Fibroblast of villous mesenchyme (primary cell): ENCODE measurements around the gene LIN28B. TPM values are rescaled to one million over a fixed set of nuclear protein-coding genes. Genes with fewer than 3 reads are reported as not detected.

Source experiments
- DNase-seq: peaks from one replicate; pipeline ENCODE4 v3.0.0-alpha.2; 2010; ENCODE audit warnings: low read depth
- H3K4me3 ChIP-seq: 2 replicates; pipeline ENCODE4 v1.5.1; 2011; ENCODE audit warnings: low read depth, mild to moderate bottlenecking, low read length
- total RNA-seq: library from RNA; depleted of rRNA; stranded (reverse); fragments of >200 nt; gene quantifications from 2 replicates; pipeline ENCODE4 v1.2.3, GENCODE V29; 2012
- TF ChIP-seq, protein P1 (sequence below): IDR thresholded peaks from 2 replicates; pipeline ENCODE4 v1.5.1; 2012; ENCODE audit warnings: low read depth, mild to moderate bottlenecking, low read length; ENCODE audit not compliant: insufficient read depth

The LIN28B gene
- total RNA-seq, 1 donor, result 5.6 TPM

DNA sequence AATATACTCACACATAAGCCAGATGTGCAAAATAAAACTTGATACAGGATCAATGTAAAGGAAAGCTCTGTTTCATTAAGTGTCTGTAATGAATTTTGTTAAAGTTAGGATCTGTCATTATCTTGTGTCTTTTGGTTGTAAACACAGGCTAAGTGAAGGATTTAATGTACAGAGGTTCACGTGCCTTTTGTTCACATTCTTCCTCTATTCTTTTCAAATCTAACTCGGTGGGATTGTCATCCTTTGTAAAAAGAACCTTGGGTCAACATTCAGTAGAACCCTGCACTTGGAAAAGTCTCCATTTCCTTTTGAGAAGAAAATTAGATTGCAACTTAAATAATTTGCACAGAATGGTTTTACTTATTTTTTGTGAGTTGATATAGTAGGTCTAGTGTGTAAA, 7.7 kb upstream of the LIN28B start:
- no peak overlapping the region for H3K4me3 ChIP-seq
- DNase-seq, result no peak
- TF ChIP-seq, protein P1, sequence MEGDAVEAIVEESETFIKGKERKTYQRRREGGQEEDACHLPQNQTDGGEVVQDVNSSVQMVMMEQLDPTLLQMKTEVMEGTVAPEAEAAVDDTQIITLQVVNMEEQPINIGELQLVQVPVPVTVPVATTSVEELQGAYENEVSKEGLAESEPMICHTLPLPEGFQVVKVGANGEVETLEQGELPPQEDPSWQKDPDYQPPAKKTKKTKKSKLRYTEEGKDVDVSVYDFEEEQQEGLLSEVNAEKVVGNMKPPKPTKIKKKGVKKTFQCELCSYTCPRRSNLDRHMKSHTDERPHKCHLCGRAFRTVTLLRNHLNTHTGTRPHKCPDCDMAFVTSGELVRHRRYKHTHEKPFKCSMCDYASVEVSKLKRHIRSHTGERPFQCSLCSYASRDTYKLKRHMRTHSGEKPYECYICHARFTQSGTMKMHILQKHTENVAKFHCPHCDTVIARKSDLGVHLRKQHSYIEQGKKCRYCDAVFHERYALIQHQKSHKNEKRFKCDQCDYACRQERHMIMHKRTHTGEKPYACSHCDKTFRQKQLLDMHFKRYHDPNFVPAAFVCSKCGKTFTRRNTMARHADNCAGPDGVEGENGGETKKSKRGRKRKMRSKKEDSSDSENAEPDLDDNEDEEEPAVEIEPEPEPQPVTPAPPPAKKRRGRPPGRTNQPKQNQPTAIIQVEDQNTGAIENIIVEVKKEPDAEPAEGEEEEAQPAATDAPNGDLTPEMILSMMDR, result no peak

DNA sequence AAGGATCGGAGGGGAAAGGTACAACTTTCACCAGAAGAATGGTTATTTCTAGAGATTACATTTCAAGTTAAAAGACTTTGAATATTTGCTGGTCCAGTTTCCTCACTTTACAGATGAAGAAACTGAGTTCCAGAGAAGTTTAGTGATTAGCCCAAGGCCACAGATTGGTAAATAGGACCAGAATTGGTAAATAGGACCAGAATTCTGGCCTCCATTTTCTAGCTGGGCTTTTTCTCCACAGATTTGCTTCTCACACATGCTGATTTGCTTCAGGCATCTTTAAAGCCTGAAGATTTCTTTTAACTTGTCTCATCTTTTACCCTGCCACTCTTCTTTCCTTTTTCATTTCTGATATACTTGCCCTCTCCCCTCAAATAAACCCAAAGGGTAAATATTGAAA, 5.2 kb upstream of the LIN28B start:
- H3K4me3 ChIP-seq, result no peak overlapping the region
- DNase-seq, result no peak
- TF ChIP-seq, protein P1, result no peak

DNA sequence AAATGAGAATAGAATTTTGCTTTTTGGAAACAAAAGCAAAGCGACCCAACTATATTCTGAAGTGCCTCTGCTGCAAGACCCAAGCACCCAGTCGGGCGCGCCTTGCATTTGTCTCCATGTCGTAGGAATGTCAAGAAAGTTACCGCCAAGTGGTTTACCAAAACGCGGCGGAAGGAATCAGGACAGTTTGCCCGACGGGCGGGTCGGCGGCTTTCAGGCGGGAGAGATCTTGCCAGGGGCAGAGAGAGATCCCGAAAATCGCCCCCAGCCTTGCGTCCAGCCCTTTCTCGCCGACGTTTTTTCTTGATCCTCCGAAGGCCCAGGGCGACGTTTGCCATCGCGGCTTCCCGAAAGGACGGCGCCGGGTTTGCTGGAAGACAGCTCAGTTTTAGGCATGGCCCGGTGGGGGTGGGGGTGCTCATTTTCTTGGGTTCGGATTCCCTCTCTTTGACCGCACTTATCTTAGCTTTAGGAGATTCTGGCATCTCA, 4.0 kb upstream of the LIN28B start:
- TF ChIP-seq, protein P1, result no peak
- H3K4me3 ChIP-seq, result peak overlapping the region; percentile 30
- DNase-seq, result peak; percentile 38

DNA sequence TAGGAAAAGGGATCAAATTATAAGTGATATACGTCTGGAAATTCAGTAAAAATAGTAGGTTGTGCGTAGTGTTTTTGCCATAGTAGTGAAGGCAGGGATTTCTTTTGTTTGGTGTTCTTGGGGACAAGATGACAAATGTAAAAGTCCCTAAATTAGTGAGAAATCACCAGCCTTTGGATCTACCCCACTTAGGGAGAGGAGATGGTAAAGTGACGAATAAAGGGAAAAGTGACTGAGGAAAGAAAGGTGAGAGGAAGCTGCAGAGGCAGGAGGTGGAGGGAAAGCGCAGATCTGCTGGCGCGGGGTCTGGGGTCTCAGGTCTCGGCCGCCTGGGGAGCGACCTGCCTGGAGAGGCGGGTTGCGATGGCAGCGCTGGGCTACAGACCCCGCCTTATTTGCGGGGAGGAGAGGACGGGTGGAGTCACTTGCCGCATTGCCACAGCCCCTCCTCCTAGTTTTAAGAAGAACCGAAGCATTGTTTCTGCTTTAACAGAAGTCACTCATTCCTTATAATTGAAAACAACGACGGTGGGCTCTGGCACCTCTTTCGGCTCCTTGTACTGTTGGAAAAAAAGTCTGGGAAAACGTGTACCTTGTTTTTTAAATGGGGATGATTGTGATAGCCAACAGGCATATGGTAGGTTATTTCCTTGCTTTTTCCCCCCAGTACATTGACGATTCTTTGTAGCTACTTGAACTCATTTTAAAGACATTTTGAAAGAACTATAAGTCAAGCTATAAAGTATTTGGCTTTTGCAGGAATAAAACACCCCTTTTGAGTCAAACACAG, 3.3 kb upstream of the LIN28B start:
- peak; percentile 31 for DNase-seq
- peak overlapping the region; percentile 30 for H3K4me3 ChIP-seq

DNA sequence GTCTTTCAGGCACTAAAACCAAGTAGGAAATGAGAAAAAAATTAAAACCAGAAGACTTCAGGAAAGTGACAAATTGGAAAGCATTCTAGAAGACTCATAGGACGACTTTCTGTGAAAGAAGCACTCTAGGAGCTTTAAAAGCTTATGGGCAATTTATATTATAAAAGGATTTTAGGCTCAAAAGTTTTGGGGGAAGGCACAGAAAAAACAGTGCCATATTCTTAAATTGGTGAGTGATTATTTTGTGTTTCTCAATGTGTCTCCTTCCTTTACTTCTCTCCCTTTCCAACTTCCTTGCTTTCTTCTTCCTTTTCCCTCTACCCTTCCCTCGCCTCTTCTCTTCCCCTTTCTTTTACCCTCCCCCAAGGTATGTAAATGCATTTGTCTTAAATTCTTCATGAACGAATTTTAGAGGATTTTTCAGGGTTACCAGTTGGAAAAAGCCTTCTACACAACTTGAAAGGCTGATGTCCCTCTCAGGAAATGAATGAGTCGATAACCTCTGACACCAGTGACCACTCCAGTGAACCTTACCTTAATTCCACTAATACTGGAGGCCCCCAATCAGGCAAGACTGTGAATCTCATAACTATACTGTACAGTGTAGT, 2.6 kb upstream of the LIN28B start:
- no peak for DNase-seq
- TF ChIP-seq, protein P1, result no peak
- no peak overlapping the region for H3K4me3 ChIP-seq

DNA sequence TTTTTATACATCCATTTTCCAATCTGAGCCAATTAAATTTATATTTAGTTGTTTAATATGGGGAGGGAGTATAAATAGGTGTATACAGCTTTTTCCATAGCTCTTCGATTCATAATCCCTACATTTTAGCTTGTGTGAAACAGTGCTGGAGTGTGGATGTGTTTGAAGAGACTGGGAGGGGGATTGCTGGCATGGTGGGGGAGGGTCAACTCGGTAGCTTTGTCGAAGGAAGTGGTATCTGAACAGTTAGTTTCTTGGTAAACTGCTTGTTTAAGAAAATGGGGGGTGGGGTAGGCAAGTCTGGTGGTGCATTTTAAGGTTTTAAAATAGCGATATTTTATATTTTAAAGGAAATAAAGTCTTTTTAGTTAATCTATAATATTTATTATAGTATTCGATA, 1.4 kb upstream of the LIN28B start:
- peak overlapping the region; percentile 5 for H3K4me3 ChIP-seq
- DNase-seq, result no peak

More for the DNA sequence above, 1.4 kb upstream of the LIN28B start:
- TF ChIP-seq, protein P1, result no peak
